HepG2 (cell line): Measurements from ENCODE around the gene MUC21. TPM values are rescaled to one million over a fixed set of nuclear protein-coding genes. Genes with fewer than 3 reads are reported as not detected.

Source experiments
- ATAC-seq: fragments of 200-7000 bp; cut with Tn5 transposase; 3 replicates; pipeline ENCODE4 v1.9.1; 2020; ENCODE audit warnings: mild to moderate bottlenecking, moderate library complexity
- BruUV-seq: library from RNA; stranded (reverse); fragments of 400-500 nt; replicated peaks from 2 replicates; lab custom pipeline; 2021; lab: Mats Ljungman, UMichigan
- CTCF ChIA-PET: fragments of 300-600 bp; formaldehyde crosslinking; extraction: SDS; loops from one replicate; lab custom pipeline; 2021; ENCODE audit warnings: low total read pairs, inconsistent platforms, low intra/inter-chr PET ratio; lab: Yijun Ruan, JAX
- POLR2A ChIA-PET: fragments of 350-600 bp; sonication (Branson Sonifier 250); formaldehyde crosslinking; loops from one replicate; lab custom pipeline; 2020; ENCODE audit warnings: antibody characterized with exemption, inconsistent platforms; lab: Yijun Ruan, JAX
- DNase-seq: peaks from one replicate; pipeline ENCODE4 v3.0.0-alpha.2; 2015; ENCODE audit warnings: low spot score
- FAIRE-seq: peaks from 3 replicates; lab custom pipeline; 2011; peaks lifted over from hg19 to GRCh38; lab: Jason Lieb, UNC
- H2AFZ ChIP-seq: one replicate; pipeline ENCODE4 v1.6.1; 2011; ENCODE audit warnings: low read length, inconsistent platforms
- H3K27ac ChIP-seq: fragments of 300-600 bp; 3 replicates; pipeline ENCODE4 v1.8.0; 2011; ENCODE audit warnings: mixed run types, mild to moderate bottlenecking, mixed read lengths, low read length, inconsistent platforms; ENCODE audit not compliant: insufficient read depth; ENCODE audit errors: extremely low read length
- H3K27me3 ChIP-seq, 2 experiments: fragments of 200-600 bp in 1 of 2; 2 replicates in 1 of 2; 3 replicates in 1 of 2; pipeline versions ENCODE4 v1.6.0 to v1.8.0; 2011; ENCODE audit warnings: low read length in 2 of 2, mild to moderate bottlenecking in 2 of 2, moderate library complexity in 2 of 2, inconsistent platforms in 1 of 2; ENCODE audit not compliant: insufficient read depth in 2 of 2, control insufficient read depth in 1 of 2
- H3K36me3 ChIP-seq, 2 experiments: fragments of 200-600 bp in 1 of 2; replicated peaks in 1 of 2; 2 replicates in 1 of 2; 3 replicates in 1 of 2; pipeline versions ENCODE4 v1.5.1 to v1.8.0; 2011; ENCODE audit warnings: low read length in 2 of 2, inconsistent platforms in 1 of 2; ENCODE audit not compliant: insufficient read depth in 2 of 2, control insufficient read depth in 1 of 2
- H3K4me1 ChIP-seq: 2 replicates; pipeline ENCODE4 v1.5.1; 2012; ENCODE audit warnings: low read length, inconsistent platforms; ENCODE audit not compliant: insufficient read depth
- H3K4me2 ChIP-seq: 2 replicates; pipeline ENCODE4 v1.6.0; 2011; ENCODE audit warnings: low read depth, low read length, inconsistent platforms
- H3K4me3 ChIP-seq, 3 experiments: fragments of 200-600 bp in 1 of 3; sonication (generic), shearing (Covaris generic) in 1 of 3; replicated peaks in 1 of 3; 2 replicates each; pipeline ENCODE4 v1.5.1; 2011 to 2016; ENCODE audit warnings: low read length in 3 of 3, inconsistent platforms in 2 of 3, low read depth in 2 of 3, mild to moderate bottlenecking in 2 of 3, control low read depth in 1 of 3, mixed read lengths in 1 of 3; ENCODE audit not compliant: insufficient read depth in 1 of 3
- H3K79me2 ChIP-seq: one replicate; pipeline ENCODE4 v1.6.1; 2011; ENCODE audit warnings: low read length, inconsistent platforms; ENCODE audit not compliant: insufficient read depth
- H3K9ac ChIP-seq: 2 replicates; pipeline ENCODE4 v1.6.0; 2011; ENCODE audit warnings: mild to moderate bottlenecking, low read depth, low read length, inconsistent platforms; ENCODE audit not compliant: insufficient read depth
- H3K9me3 ChIP-seq: 2 replicates; pipeline ENCODE4 v1.5.1; 2012; ENCODE audit warnings: mild to moderate bottlenecking, low read length
- H4K20me1 ChIP-seq: 2 replicates; pipeline ENCODE4 v1.6.0; 2011; ENCODE audit warnings: inconsistent platforms, mild to moderate bottlenecking, low read length, moderate library complexity; ENCODE audit not compliant: insufficient read depth
- BORCS8-MEF2B ChIP-seq: sonication (generic); formaldehyde crosslinking; IDR thresholded peaks from 2 replicates; pipeline ENCODE4 v1.8.0; 2022; ENCODE audit warnings: mild to moderate bottlenecking, missing genetic modification reagents
- ETS1 ChIP-seq: sonication (generic); formaldehyde crosslinking; IDR thresholded peaks from 2 replicates; pipeline ENCODE4 v1.4.0; 2020; ENCODE audit warnings: missing genetic modification reagents
- KDM2A ChIP-seq: sonication (generic); formaldehyde crosslinking; IDR thresholded peaks from 2 replicates; pipeline ENCODE4 v1.4.0; 2020; ENCODE audit warnings: low read depth, missing genetic modification reagents, borderline replicate concordance
- MEF2D ChIP-seq: sonication (generic); formaldehyde crosslinking; IDR thresholded peaks from 2 replicates; pipeline ENCODE4 v1.5.1; 2020; ENCODE audit warnings: mild to moderate bottlenecking, missing genetic modification reagents
- ZBTB40 ChIP-seq, 2 experiments: fragments of 450-650 bp in 1 of 2; sonication (generic) in 1 of 2; formaldehyde crosslinking in 1 of 2; IDR thresholded peaks; 2 replicates each; pipeline versions ENCODE4 v1.6.1 to v1.8.0; 2016 to 2022; ENCODE audit warnings: antibody characterized with exemption in 1 of 2, mild to moderate bottlenecking in 1 of 2, missing genetic modification reagents in 1 of 2
- ZMYM3 ChIP-seq: sonication (generic); formaldehyde crosslinking; IDR thresholded peaks from 2 replicates; pipeline ENCODE4 v1.5.1; 2020; ENCODE audit warnings: mild to moderate bottlenecking, missing genetic modification reagents
- ZNF747 ChIP-seq: sonication (generic); formaldehyde crosslinking; IDR thresholded peaks from 2 replicates; pipeline ENCODE4 v1.8.1; 2023; ENCODE audit warnings: missing genetic modification reagents, mild to moderate bottlenecking, borderline replicate concordance
- WGBS: methylation state at CpG from one replicate; pipeline ENCODE4 v1.1.6; 2017; ENCODE audit warnings: low lambda C conversion rate; 5-methylcytosine and 5-hydroxymethylcytosine counted together
- in situ Hi-C: cut with HindIII; loops from 2 replicates; pipeline ENCODE4 v1.10.0; 2017; ENCODE audit warnings: low pct_unique_long_range_greater_than_20kb; ENCODE audit not compliant: extremely low pct_ligation_motif_present
- intact Hi-C: fragments of 100-400 bp; cut with micrococcal nuclease; formaldehyde crosslinking; loops from one replicate; pipeline ENCODE4 v1.10.0; 2022; ENCODE audit not compliant: unreplicated experiment
- polyA plus RNA-seq, 8 experiments: library from polyadenylated mRNA; depleted of rRNA in 3 of 8; stranded (reverse) in 7 of 8; unstranded in 1 of 8; fragments of >200 nt; fragmentation: Illumina TruSeq in 4 of 8; extraction: Trizol in 4 of 8; gene quantifications; 2 replicates each; pipeline versions ENCODE4 v1.2.1 to v1.2.3, GENCODE V29; 2011 to 2016; ENCODE audit warnings: low read depth in 4 of 8, missing spikeins in 1 of 8, mixed read lengths in 1 of 8; ENCODE audit not compliant: insufficient read depth in 1 of 8
- total RNA-seq, 5 experiments: library from RNA; depleted of rRNA; stranded (reverse); fragments of >200 nt; fragmentation: Illumina TruSeq; extraction: Trizol; gene quantifications; 2 replicates each; pipeline ENCODE4 v1.2.3, GENCODE V29; 2016; ENCODE audit warnings: low read depth in 1 of 5
- TF ChIP-seq, protein P1 (sequence below): sonication (generic); formaldehyde crosslinking; IDR thresholded peaks from 2 replicates; pipeline ENCODE4 v1.8.1; 2022; ENCODE audit warnings: mild to moderate bottlenecking, missing genetic modification reagents

MUC21 gene
- total and polyA plus RNA-seq, 2 of the 13 experiments (the other 11 are each of a cell fraction or from before 2014, with no cell fraction given) = not detected

DNA sequence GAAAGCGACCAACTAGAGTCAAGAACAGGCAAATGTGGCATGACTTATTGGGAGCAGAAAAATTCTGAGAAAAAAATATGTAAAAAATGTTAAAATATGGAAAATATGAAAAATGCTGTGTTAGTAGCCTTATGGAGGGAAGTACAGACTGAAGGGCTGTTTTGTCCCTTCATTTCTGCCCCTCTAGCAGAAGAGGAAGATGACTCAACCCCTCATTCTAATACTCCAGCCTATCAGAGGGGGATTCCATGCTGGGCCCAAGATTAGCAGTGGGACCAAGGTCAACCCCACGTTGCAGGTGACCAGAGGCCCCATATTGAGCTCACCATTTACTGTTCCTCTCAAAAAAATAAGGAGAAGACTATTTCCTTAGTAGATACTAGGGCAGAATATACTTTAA is 8.4 kb downstream of the MUC21 start:
- Histone ChIP-seq H3K27me3 (0 out of 5 replicates have a peak, but pooled peaks cover 0 to 7% of the 10 kb centered on the region in 2 experiments), H3K4me2 (no peak overlapping the region)
- CTCF ChIA-PET = no interaction called here
- no peak for TF ChIP-seq ZNF747 (CRISPR knock-in tag)
- TF ChIP-seq ETS1 (CRISPR knock-in tag) = no peak
- no peak for TF ChIP-seq KDM2A
- TF ChIP-seq ZBTB40 (IDR thresholded peaks at IDR 0.05) = no peak
- TF ChIP-seq ZBTB40 (CRISPR knock-in tag; IDR thresholded peaks at IDR 0.05) = no peak
- no peak for TF ChIP-seq MEF2D
- TF ChIP-seq, protein P1, sequence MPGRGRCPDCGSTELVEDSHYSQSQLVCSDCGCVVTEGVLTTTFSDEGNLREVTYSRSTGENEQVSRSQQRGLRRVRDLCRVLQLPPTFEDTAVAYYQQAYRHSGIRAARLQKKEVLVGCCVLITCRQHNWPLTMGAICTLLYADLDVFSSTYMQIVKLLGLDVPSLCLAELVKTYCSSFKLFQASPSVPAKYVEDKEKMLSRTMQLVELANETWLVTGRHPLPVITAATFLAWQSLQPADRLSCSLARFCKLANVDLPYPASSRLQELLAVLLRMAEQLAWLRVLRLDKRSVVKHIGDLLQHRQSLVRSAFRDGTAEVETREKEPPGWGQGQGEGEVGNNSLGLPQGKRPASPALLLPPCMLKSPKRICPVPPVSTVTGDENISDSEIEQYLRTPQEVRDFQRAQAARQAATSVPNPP (CRISPR knock-in tag) = no peak
- no peak for TF ChIP-seq ZMYM3 (CRISPR knock-in tag)
- no peak for TF ChIP-seq BORCS8-MEF2B (CRISPR knock-in tag)
- TF ChIP-seq, all 625 proteins: peak for 0
- 1% methylated on average over 2 of the region's 2 CpGs for WGBS
- Histone ChIP-seq H3K36me3 (no peaks in the 10 kb centered on the region), H2AFZ (no peak overlapping the region), H3K9ac (no peak overlapping the region), H3K27ac (no peak overlapping the region), H3K79me2 (no peaks in the 10 kb centered on the region), H4K20me1 (no peaks in the 10 kb centered on the region), H3K4me3 (no peak overlapping the region), H3K4me1 (no peaks in the 10 kb centered on the region), H3K9me3 (no peaks in the 10 kb centered on the region)
- POLR2A ChIA-PET = no interaction called here
- BruUV-seq = no TSS peak
- in situ Hi-C loops (no loop called here), intact Hi-C loops (no loop called here)
- DNase-seq = no peak
- FAIRE-seq = no peak
- no peak for ATAC-seq
